ENCODE measurements around the gene FZD2. TPM values are rescaled to one million over a fixed set of nuclear protein-coding genes. Genes with fewer than 3 reads are reported as not detected.
"Not testable (repeated sequence)": the region's sequence is repeated elsewhere in the genome, so short reads cannot be mapped to it uniquely, and the experiment has no call there.

FZD2 gene
- total and polyA plus RNA-seq, 2 donors, result 0.80 to 1.7 TPM

GRCh38 chr17:44557651-44558285 is 484 bp downstream of the FZD2 start:
- Histone ChIP-seq H3K4me1 (ENCODE audit: control insufficient read depth in 2 of 2, insufficient read depth in 2 of 2, low read length in 2 of 2) (peaks cover 6 to 23% of the 10 kb centered on the region in 2 donors), H3K27ac (ENCODE audit: low read depth in 1 of 2, low read length in 1 of 2) (no peak overlapping the region), H3K27me3 (ENCODE audit: control insufficient read depth in 2 of 2, insufficient read depth in 1 of 2, low read length in 1 of 2) (peaks cover 63 to 87% of the 10 kb centered on the region in 2 donors), H3K36me3 (ENCODE audit: control insufficient read depth in 2 of 2, insufficient read depth in 2 of 2, low read length in 1 of 2) (no peaks in the 10 kb centered on the region), H3K4me3 (ENCODE audit: low read length in 2 of 2) (peak overlapping the region; percentile 18 to 54), H3K9me3 (ENCODE audit: control insufficient read depth in 2 of 2, insufficient read depth in 1 of 2, low read length in 1 of 2) (peaks cover 0 to 2% of the 10 kb centered on the region in 2 donors)
- WGBS, result 1% methylated on average over 69 of the region's 69 CpGs
- DNase-seq (ENCODE audit: low read depth in 6 of 9, low spot score in 9 of 9), result no peak

GRCh38 chr17:44558334-44558709 is 1.0 kb downstream of the FZD2 start:
- H3K27me3 ChIP-seq (ENCODE audit: control insufficient read depth in 2 of 2, insufficient read depth in 1 of 2, low read length in 1 of 2), result peaks cover 63 to 91% of the 10 kb centered on the region in 2 donors
- 21% methylated on average over 31 of the region's 31 CpGs for WGBS
- no peak for DNase-seq (ENCODE audit: low read depth in 6 of 9, low spot score in 9 of 9)

GRCh38 chr17:44558710-44559633 is 1.7 kb downstream of the FZD2 start:
- DNase-seq (ENCODE audit: low read depth in 6 of 9, low spot score in 9 of 9), result no peak
- H3K4me1 ChIP-seq (ENCODE audit: control insufficient read depth in 2 of 2, insufficient read depth in 2 of 2, low read length in 2 of 2), result peaks cover 6 to 23% of the 10 kb centered on the region in 2 donors
- H3K4me3 ChIP-seq (ENCODE audit: low read length in 2 of 2), result no peak overlapping the region
- H3K36me3 ChIP-seq (ENCODE audit: control insufficient read depth in 2 of 2, insufficient read depth in 2 of 2, low read length in 1 of 2), result no peaks in the 10 kb centered on the region
- H3K27ac ChIP-seq (ENCODE audit: low read depth in 1 of 2, low read length in 1 of 2), result no peak overlapping the region
- WGBS, result 25% methylated on average over 74 of the region's 74 CpGs
- H3K27me3 ChIP-seq (ENCODE audit: control insufficient read depth in 2 of 2, insufficient read depth in 1 of 2, low read length in 1 of 2), result peaks cover 63 to 94% of the 10 kb centered on the region in 2 donors
- peaks cover 0 to 2% of the 10 kb centered on the region in 2 donors for H3K9me3 ChIP-seq (ENCODE audit: control insufficient read depth in 2 of 2, insufficient read depth in 1 of 2, low read length in 1 of 2)

More at GRCh38 chr17:44558334-44558709, 1.0 kb downstream of the FZD2 start:
- no peak overlapping the region for H3K27ac ChIP-seq (ENCODE audit: low read depth in 1 of 2, low read length in 1 of 2)
- H3K36me3 ChIP-seq (ENCODE audit: control insufficient read depth in 2 of 2, insufficient read depth in 2 of 2, low read length in 1 of 2), result no peaks in the 10 kb centered on the region
- peaks cover 6 to 23% of the 10 kb centered on the region in 2 donors for H3K4me1 ChIP-seq (ENCODE audit: control insufficient read depth in 2 of 2, insufficient read depth in 2 of 2, low read length in 2 of 2)
- peak overlapping the region in 1 of 2 donors; percentile 54 for H3K4me3 ChIP-seq (ENCODE audit: low read length in 2 of 2)
- H3K9me3 ChIP-seq (ENCODE audit: control insufficient read depth in 2 of 2, insufficient read depth in 1 of 2, low read length in 1 of 2), result peaks cover 0 to 2% of the 10 kb centered on the region in 2 donors

GRCh38 chr17:44559634-44560554 is 2.6 kb downstream of the FZD2 start:
- H3K27ac ChIP-seq (ENCODE audit: low read depth in 1 of 2, low read length in 1 of 2), result no peak overlapping the region
- 43% methylated on average over 16 of the region's 16 CpGs for WGBS
- no peak for DNase-seq (ENCODE audit: low read depth in 6 of 9, low spot score in 9 of 9)
- H3K27me3 ChIP-seq (ENCODE audit: control insufficient read depth in 2 of 2, insufficient read depth in 1 of 2, low read length in 1 of 2), result peaks cover 60 to 85% of the 10 kb centered on the region in 2 donors
- peaks cover 0 to 2% of the 10 kb centered on the region in 2 donors for H3K9me3 ChIP-seq (ENCODE audit: control insufficient read depth in 2 of 2, insufficient read depth in 1 of 2, low read length in 1 of 2)
- H3K36me3 ChIP-seq (ENCODE audit: control insufficient read depth in 2 of 2, insufficient read depth in 2 of 2, low read length in 1 of 2), result no peaks in the 10 kb centered on the region
- no peak overlapping the region for H3K4me3 ChIP-seq (ENCODE audit: low read length in 2 of 2)
- peaks cover 6 to 23% of the 10 kb centered on the region in 2 donors for H3K4me1 ChIP-seq (ENCODE audit: control insufficient read depth in 2 of 2, insufficient read depth in 2 of 2, low read length in 2 of 2)

GRCh38 chr17:44561237-44561623 is 3.9 kb downstream of the FZD2 start:
- Histone ChIP-seq H3K36me3 (ENCODE audit: control insufficient read depth in 2 of 2, insufficient read depth in 2 of 2, low read length in 1 of 2) (no peaks in the 10 kb centered on the region), H3K4me1 (ENCODE audit: control insufficient read depth in 2 of 2, insufficient read depth in 2 of 2, low read length in 2 of 2) (peaks cover 3 to 19% of the 10 kb centered on the region in 2 donors), H3K27me3 (ENCODE audit: control insufficient read depth in 2 of 2, insufficient read depth in 1 of 2, low read length in 1 of 2) (peaks cover 54 to 72% of the 10 kb centered on the region in 2 donors), H3K9me3 (ENCODE audit: control insufficient read depth in 2 of 2, insufficient read depth in 1 of 2, low read length in 1 of 2) (peaks cover 5 to 9% of the 10 kb centered on the region in 2 donors), H3K27ac (ENCODE audit: low read depth in 1 of 2, low read length in 1 of 2) (no peak overlapping the region), H3K4me3 (ENCODE audit: low read length in 2 of 2) (no peak overlapping the region)
- 48% methylated on average over 3 of the region's 3 CpGs for WGBS
- DNase-seq (ENCODE audit: low read depth in 6 of 9, low spot score in 9 of 9), result no peak

- H3K27ac ChIP-seq (ENCODE audit: low read depth in 1 of 2, low read length in 1 of 2), result no peak overlapping the region
- H3K36me3 ChIP-seq (ENCODE audit: control insufficient read depth in 2 of 2, insufficient read depth in 2 of 2, low read length in 1 of 2), result no peaks in the 10 kb centered on the region
- peaks cover 3 to 16% of the 10 kb centered on the region in 2 donors for H3K9me3 ChIP-seq (ENCODE audit: control insufficient read depth in 2 of 2, insufficient read depth in 1 of 2, low read length in 1 of 2)
- no peak overlapping the region for H3K4me3 ChIP-seq (ENCODE audit: low read length in 2 of 2)
- H3K4me1 ChIP-seq (ENCODE audit: control insufficient read depth in 2 of 2, insufficient read depth in 2 of 2, low read length in 2 of 2), result no peaks in the 10 kb centered on the region
- no peak for DNase-seq (ENCODE audit: low read depth in 6 of 9, low spot score in 9 of 9)
- WGBS, result 70% methylated on average over 7 of the region's 7 CpGs
- peaks cover 24 to 44% of the 10 kb centered on the region in 2 donors for H3K27me3 ChIP-seq (ENCODE audit: control insufficient read depth in 2 of 2, insufficient read depth in 1 of 2, low read length in 1 of 2)
Observed at GRCh38 chr17:44564429-44564828, 7.1 kb downstream of the FZD2 start.

GRCh38 chr17:44565866-44566443 is 8.7 kb downstream of the FZD2 start:
- Histone ChIP-seq H3K4me3 (ENCODE audit: low read length in 2 of 2) (no peak overlapping the region), H3K36me3 (ENCODE audit: control insufficient read depth in 2 of 2, insufficient read depth in 2 of 2, low read length in 1 of 2) (no peaks in the 10 kb centered on the region), H3K27ac (ENCODE audit: low read depth in 1 of 2, low read length in 1 of 2) (no peak overlapping the region), H3K9me3 (ENCODE audit: control insufficient read depth in 2 of 2, insufficient read depth in 1 of 2, low read length in 1 of 2) (peaks cover 3 to 16% of the 10 kb centered on the region in 2 donors), H3K4me1 (ENCODE audit: control insufficient read depth in 2 of 2, insufficient read depth in 2 of 2, low read length in 2 of 2) (no peaks in the 10 kb centered on the region), H3K27me3 (ENCODE audit: control insufficient read depth in 2 of 2, insufficient read depth in 1 of 2, low read length in 1 of 2) (peaks cover 13 to 33% of the 10 kb centered on the region in 2 donors)
- 86% methylated on average over 14 of the region's 14 CpGs for WGBS
- DNase-seq (ENCODE audit: low read depth in 6 of 9, low spot score in 9 of 9), result no peak

GRCh38 chr17:44568311-44568944 is 11.1 kb downstream of the FZD2 start:
- WGBS, result 92% methylated on average over 23 of the region's 23 CpGs
- not testable (repeated sequence) for H3K27ac ChIP-seq (ENCODE audit: low read depth in 1 of 2, low read length in 1 of 2); DNase-seq (ENCODE audit: low read depth in 6 of 9, low spot score in 9 of 9); H3K4me1 ChIP-seq (ENCODE audit: control insufficient read depth in 2 of 2, insufficient read depth in 2 of 2, low read length in 2 of 2); H3K36me3 ChIP-seq (ENCODE audit: control insufficient read depth in 2 of 2, insufficient read depth in 2 of 2, low read length in 1 of 2); H3K4me3 ChIP-seq (ENCODE audit: low read length in 2 of 2)
- peaks cover 3 to 16% of the 10 kb centered on the region in 2 donors for H3K9me3 ChIP-seq (ENCODE audit: control insufficient read depth in 2 of 2, insufficient read depth in 1 of 2, low read length in 1 of 2)
- H3K27me3 ChIP-seq (ENCODE audit: control insufficient read depth in 2 of 2, insufficient read depth in 1 of 2, low read length in 1 of 2), result peaks cover 0 to 14% of the 10 kb centered on the region in 2 donors
